GM18505 (cell line): ENCODE data around the gene PARP2.

Source experiments
- ATAC-seq: cut with Tn5 transposase; IDR thresholded peaks from one replicate; pipeline ENCODE4 v1.9.1; 2021; ENCODE audit not compliant: unreplicated experiment
- POLR2A ChIP-seq: IDR thresholded peaks from 4 replicates; pipeline ENCODE4 v1.6.1; 2011; ENCODE audit warnings: borderline replicate concordance; ENCODE audit not compliant: insufficient read depth, insufficient read length; ENCODE audit errors: extremely low read depth

Gene PARP2, protein sequence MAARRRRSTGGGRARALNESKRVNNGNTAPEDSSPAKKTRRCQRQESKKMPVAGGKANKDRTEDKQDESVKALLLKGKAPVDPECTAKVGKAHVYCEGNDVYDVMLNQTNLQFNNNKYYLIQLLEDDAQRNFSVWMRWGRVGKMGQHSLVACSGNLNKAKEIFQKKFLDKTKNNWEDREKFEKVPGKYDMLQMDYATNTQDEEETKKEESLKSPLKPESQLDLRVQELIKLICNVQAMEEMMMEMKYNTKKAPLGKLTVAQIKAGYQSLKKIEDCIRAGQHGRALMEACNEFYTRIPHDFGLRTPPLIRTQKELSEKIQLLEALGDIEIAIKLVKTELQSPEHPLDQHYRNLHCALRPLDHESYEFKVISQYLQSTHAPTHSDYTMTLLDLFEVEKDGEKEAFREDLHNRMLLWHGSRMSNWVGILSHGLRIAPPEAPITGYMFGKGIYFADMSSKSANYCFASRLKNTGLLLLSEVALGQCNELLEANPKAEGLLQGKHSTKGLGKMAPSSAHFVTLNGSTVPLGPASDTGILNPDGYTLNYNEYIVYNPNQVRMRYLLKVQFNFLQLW

GRCh38 chr14:20343092-20343861 is at the start of gene PARP2:
PARP2 (plus strand) TSS chr14:20343635; CDS start chr14:20343642, 7 bp downstream.
- TF ChIP-seq POLR2A, result peak; percentile 99
- ATAC-seq, result peak; percentile 93

DNA sequence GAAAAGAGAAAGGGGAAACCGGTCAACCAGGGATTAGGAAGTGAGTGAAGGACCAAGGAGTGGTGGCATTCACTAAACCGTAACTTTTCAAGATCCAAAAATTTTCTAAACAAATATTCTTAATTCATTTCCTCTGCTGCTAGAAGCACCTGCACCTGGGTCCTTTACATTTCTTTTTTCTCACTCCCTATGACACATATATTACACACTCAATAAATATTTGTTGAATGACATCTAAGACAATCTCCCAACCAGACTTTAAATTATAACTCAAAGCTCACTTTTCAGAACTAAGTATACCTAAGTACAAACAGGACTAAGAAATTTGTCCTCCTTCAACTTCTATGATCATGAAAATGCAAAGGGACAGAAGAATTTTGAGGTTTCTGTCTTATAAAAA is 48.8 kb upstream of the PARP2 start:
- no peak for TF ChIP-seq POLR2A
- ATAC-seq, result no peak

GRCh38 chr14:20295067-20295466 is 48.4 kb upstream of the PARP2 start:
- peak; percentile 85 for ATAC-seq
- no peak for TF ChIP-seq POLR2A

- no peak for ATAC-seq
These were observed 41.2 kb upstream of the PARP2 start for GRCh38 chr14:20302042-20302755.

GRCh38 chr14:20305265-20306078 is 38.0 kb upstream of the PARP2 start, which contains the start of gene TTC5:
TTC5 (minus strand) TSS chr14:20305951; CDS start chr14:20305937, 14 bp downstream.
- ATAC-seq, result peak; percentile 96
- peak; percentile 65 for TF ChIP-seq POLR2A

More at GRCh38 chr14:20302042-20302755, 41.2 kb upstream of the PARP2 start:
- no peak for TF ChIP-seq POLR2A

DNA sequence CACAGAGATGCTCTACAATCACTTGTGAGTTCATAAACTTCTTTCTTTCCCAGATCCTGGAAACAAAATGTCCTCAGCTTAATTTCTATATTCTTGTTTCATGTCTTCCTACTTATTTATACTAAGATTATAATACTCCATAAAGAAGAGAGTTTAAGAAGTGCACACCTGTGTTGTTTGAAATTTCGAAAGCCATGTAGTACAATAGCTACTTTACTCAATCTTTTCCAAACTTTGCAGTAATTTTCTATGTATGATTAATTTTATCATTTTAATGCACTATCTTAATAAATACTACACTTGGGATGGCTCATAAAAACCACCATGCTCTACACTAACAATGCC is 37.4 kb upstream of the PARP2 start:
- TF ChIP-seq POLR2A, result no peak
- no peak for ATAC-seq

DNA sequence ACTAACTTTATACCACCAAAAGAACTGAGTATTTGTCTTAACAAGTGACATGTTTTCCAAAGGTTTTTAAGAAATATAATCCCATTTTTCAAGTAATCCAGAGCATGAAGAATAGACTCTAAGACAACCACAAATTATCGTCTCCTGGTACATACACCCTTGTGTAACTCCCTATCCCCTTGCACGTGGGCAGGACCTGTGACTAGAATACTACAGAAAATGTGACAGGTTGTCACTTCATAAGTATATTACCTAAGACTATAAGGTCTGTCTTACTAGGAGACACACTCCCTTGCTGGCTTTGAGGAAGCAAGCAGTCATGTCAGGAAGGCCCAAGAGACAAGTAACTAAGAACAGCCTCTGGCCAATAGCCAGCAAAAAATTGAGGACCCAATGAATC is 29.4 kb upstream of the PARP2 start:
- no peak for ATAC-seq
- no peak for TF ChIP-seq POLR2A

- ATAC-seq, result no peak
- no peak for TF ChIP-seq POLR2A
These were observed 25.7 kb upstream of the PARP2 start for GRCh38 chr14:20317720-20318119.

- ATAC-seq, result no peak
- no peak for TF ChIP-seq POLR2A
These were observed 16.2 kb upstream of the PARP2 start for GRCh38 chr14:20327005-20327869.

DNA sequence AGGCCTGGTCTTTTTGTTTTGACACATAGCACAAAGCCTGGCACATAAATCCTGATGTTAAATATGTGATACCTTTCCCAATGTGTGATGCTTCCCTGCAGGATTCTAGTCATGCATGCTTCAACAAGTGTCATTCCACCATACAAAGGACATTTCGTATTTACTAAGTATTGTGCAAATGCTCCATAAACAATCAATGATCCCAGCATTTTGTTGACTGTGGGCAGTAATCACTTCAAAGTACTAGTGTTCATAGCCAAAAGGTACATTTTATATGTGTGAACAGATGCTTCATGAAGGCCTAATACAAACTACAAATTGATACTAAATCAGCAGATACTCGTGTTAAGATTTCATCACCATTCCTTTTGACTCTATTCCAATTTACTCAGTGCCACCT is 14.7 kb upstream of the PARP2 start:
- no peak for TF ChIP-seq POLR2A
- no peak for ATAC-seq

GRCh38 chr14:20329355-20329754 is 14.1 kb upstream of the PARP2 start:
- TF ChIP-seq POLR2A, result no peak
- ATAC-seq, result no peak

DNA sequence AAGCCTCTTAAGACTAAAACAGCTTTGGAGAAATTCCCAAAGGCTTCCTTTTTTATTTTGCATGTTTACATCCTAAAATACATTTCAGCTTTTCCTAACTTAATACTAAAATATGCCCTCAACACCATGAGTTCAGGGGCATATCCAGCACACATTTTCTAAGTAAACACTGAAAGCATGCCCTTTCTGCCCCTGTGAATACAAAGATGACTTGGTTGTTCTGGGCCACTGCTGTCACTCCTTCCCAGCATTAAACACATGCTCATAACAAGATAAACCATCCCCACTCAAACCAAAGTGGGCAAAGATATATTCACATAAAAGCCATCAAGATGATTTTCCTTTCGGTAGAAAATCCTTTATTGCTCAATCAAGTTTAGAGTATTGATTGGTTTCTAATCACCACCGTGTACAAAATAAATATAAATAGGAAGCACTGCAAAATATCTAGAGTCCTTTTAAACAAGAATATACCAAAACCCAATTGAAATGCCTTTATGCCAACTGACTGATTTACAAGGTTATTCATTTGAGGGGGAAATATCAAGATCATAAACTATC is 12.3 kb upstream of the PARP2 start:
- ATAC-seq, result no peak
- TF ChIP-seq POLR2A, result no peak

DNA sequence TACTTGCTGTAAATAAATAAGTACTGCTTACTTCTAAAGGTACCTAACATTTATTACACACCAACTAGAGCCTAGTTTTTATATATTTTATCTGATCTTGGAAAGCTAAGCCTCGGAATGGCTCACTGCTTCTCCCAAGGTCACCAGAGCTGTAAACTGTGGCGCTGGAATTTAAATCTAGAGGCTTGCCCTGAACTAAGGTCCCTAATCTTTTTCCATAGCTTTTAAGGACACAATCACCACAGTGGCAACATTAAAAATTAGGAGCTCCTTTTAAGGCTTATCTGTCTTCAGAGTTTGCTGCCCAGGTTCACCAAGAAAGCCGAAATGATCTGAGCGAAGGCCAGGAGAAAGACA is 11.0 kb upstream of the PARP2 start:
- no peak for TF ChIP-seq POLR2A
- no peak for ATAC-seq
